ENCODE data around the gene OR5H1. TPM values are rescaled to one million over a fixed set of nuclear protein-coding genes. Genes with fewer than 3 reads are reported as not detected.
"Not testable (repeated sequence)": the region's sequence is repeated elsewhere in the genome, so short reads cannot be mapped to it uniquely, and the experiment has no call there.

OR5H1 gene
- total RNA-seq, 2 donors from 2014 or later: not detected

GRCh38 chr3:98110550-98110908 lies 20.0 kb upstream of the OR5H1 start:
- H3K27ac ChIP-seq: no peak overlapping the region
- H3K4me1 ChIP-seq: no peaks in the 10 kb centered on the region
- no peak for DNase-seq (ENCODE audit: low spot score)
- H3K9me3 ChIP-seq: peaks cover 0 to 24% of the 10 kb centered on the region in 2 donors
- TF ChIP-seq CTCF (IDR thresholded peaks at IDR 0.05): no peak
- no peak overlapping the region for H3K4me3 ChIP-seq
- no peaks in the 10 kb centered on the region for H3K36me3 ChIP-seq
- no peaks in the 10 kb centered on the region for H3K27me3 ChIP-seq

GRCh38 chr3:98114264-98114663 lies 16.3 kb upstream of the OR5H1 start:
- no peak for DNase-seq (ENCODE audit: low spot score)
- Histone ChIP-seq H3K36me3 (no peaks in the 10 kb centered on the region), H3K27me3 (no peaks in the 10 kb centered on the region), H3K4me3 (no peak overlapping the region), H3K4me1 (no peaks in the 10 kb centered on the region), H3K9me3 (peaks cover 0 to 24% of the 10 kb centered on the region in 2 donors), H3K27ac (no peak overlapping the region)
- no peak for TF ChIP-seq CTCF (IDR thresholded peaks at IDR 0.05)

- Histone ChIP-seq H3K9me3 (peaks cover 0 to 13% of the 10 kb centered on the region in 2 donors), H3K27me3 (no peaks in the 10 kb centered on the region), H3K4me1 (no peaks in the 10 kb centered on the region), H3K4me3 (no peak overlapping the region), H3K27ac (no peak overlapping the region), H3K36me3 (no peaks in the 10 kb centered on the region)
- TF ChIP-seq CTCF (IDR thresholded peaks at IDR 0.05): no peak
- DNase-seq (ENCODE audit: low spot score): no peak
These were observed 14.8 kb upstream of the OR5H1 start for GRCh38 chr3:98115717-98116116.

DNA sequence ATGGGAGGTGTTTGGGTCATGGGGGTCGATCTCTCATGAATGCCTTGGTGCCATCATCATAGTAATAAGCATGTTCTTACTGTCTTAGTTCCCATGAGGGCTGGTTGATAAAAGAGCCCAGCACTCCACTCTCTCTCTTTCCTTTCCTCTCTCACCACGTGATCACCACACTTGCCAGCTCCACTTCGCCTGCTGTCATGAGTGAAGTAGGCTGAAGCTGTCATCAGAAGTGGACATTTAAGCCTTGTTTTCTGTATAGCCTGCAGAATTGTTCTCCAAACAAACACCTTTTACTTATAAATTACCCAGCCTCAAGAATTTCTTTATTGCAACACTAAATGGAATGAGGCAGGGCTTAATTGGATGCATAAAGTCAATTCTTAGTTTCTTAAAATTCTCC lies 6.1 kb downstream of the OR5H1 start:
- no peaks in the 10 kb centered on the region for H3K36me3 ChIP-seq
- H3K9me3 ChIP-seq: no peaks in the 10 kb centered on the region
- H3K4me1 ChIP-seq: no peaks in the 10 kb centered on the region
- no peak for TF ChIP-seq CTCF (IDR thresholded peaks at IDR 0.05)
- no peak for DNase-seq (ENCODE audit: low spot score)
- H3K27me3 ChIP-seq: no peaks in the 10 kb centered on the region
- H3K27ac ChIP-seq: no peak overlapping the region
- no peak overlapping the region for H3K4me3 ChIP-seq

- not testable (repeated sequence) for H3K4me1 ChIP-seq; H3K4me3 ChIP-seq; DNase-seq (ENCODE audit: low spot score); H3K36me3 ChIP-seq; H3K27me3 ChIP-seq; H3K27ac ChIP-seq; H3K9me3 ChIP-seq
These were observed 7.5 kb downstream of the OR5H1 start for GRCh38 chr3:98137826-98138557.

- Histone ChIP-seq H3K9me3 (no peaks in the 10 kb centered on the region), H3K36me3 (no peaks in the 10 kb centered on the region), H3K4me1 (no peaks in the 10 kb centered on the region), H3K27me3 (no peaks in the 10 kb centered on the region), H3K27ac (no peak overlapping the region), H3K4me3 (no peak overlapping the region)
- TF ChIP-seq CTCF (IDR thresholded peaks at IDR 0.05): no peak
- DNase-seq (ENCODE audit: low spot score): no peak
These were observed 10.0 kb downstream of the OR5H1 start for GRCh38 chr3:98140531-98140930.
